T-cell (primary cell): Measurements from ENCODE around the gene DSC2. TPM values are rescaled to one million over a fixed set of nuclear protein-coding genes. Genes with fewer than 3 reads are reported as not detected.

ENCODE experiments used
- ATAC-seq, 4 experiments: fragments of 200-7000 bp in 3 of 4; fragments of 150-1000 bp in 1 of 4; cut with Tn5 transposase; replicated peaks in 1 of 4; 1 replicate in 3 of 4; 2 replicates in 1 of 4; pipeline ENCODE4 v1.10.0; 2021; ENCODE audit warnings: moderate library complexity in 3 of 4, mild to moderate bottlenecking in 2 of 4, moderate number of reproducible peaks in 1 of 4
- CTCF ChIA-PET, 2 donors: fragments of 300-600 bp; sonication (Branson Sonifier 250); formaldehyde crosslinking; loops; one replicate each; lab custom pipeline; 2022; ENCODE audit warnings: antibody characterized with exemption in 2 of 2; lab: Charles Lee
- POLR2A ChIA-PET, 2 donors: fragments of 300-600 bp; sonication (Branson Sonifier 250); formaldehyde crosslinking; loops; one replicate each; lab custom pipeline; 2022; ENCODE audit warnings: antibody characterized with exemption in 2 of 2; lab: Charles Lee
- DNase-seq, 35 experiments: peaks; one replicate each; pipeline versions ENCODE4 v3.0.0 to v3.0.0-alpha.2; 2013 to 2023
- H3K27ac ChIP-seq: one replicate; pipeline ENCODE4 v1.5.1; 2013; ENCODE audit warnings: low read length
- H3K27me3 ChIP-seq, 2 experiments: replicated peaks in 1 of 2; 1 replicate in 1 of 2; 2 replicates in 1 of 2; pipeline versions ENCODE4 v1.6.1 to v1.7.0; 2013; ENCODE audit warnings: low read length in 1 of 2, mixed read lengths in 1 of 2; ENCODE audit not compliant: control insufficient read depth in 2 of 2, insufficient read depth in 2 of 2; ENCODE audit errors: extremely low read depth in 1 of 2
- H3K36me3 ChIP-seq, 2 donors: 1 replicate in 1 of 2; 2 replicates in 1 of 2; pipeline versions ENCODE4 v1.6.1 to v1.7.0; 2013; ENCODE audit warnings: low read length in 1 of 2; ENCODE audit not compliant: control insufficient read depth in 2 of 2, insufficient read depth in 1 of 2; ENCODE audit errors: extremely low read depth in 1 of 2
- H3K4me1 ChIP-seq, 2 experiments: 1 replicate in 1 of 2; 2 replicates in 1 of 2; pipeline versions ENCODE4 v1.6.1 to v1.7.0; 2013; ENCODE audit warnings: low read length in 2 of 2, mixed read lengths in 1 of 2; ENCODE audit not compliant: insufficient read depth in 2 of 2, control insufficient read depth in 1 of 2; ENCODE audit errors: extremely low read depth in 1 of 2
- H3K4me3 ChIP-seq, 2 donors: 1 replicate in 1 of 2; 2 replicates in 1 of 2; pipeline versions ENCODE4 v1.5.1 to v1.7.0; 2013; ENCODE audit warnings: mild to moderate bottlenecking in 2 of 2, low read length in 1 of 2, moderate library complexity in 1 of 2; ENCODE audit not compliant: control insufficient read depth in 1 of 2; ENCODE audit errors: extremely low read depth in 1 of 2
- H3K9me3 ChIP-seq: 2 replicates; pipeline ENCODE4 v1.7.0; 2013
- H3K27ac Mint-ChIP-seq, 2 donors: one replicate each; pipeline ENCODE4 v1.8.0; 2020 to 2021; ENCODE audit warnings: mild to moderate bottlenecking in 2 of 2, mixed read lengths in 2 of 2
- H3K27me3 Mint-ChIP-seq, 2 donors: one replicate each; pipeline ENCODE4 v1.8.0; 2021 to 2022; ENCODE audit warnings: mixed read lengths in 2 of 2
- H3K36me3 Mint-ChIP-seq: one replicate; pipeline ENCODE4 v1.8.0; 2021; ENCODE audit warnings: mixed read lengths
- H3K4me1 Mint-ChIP-seq, 3 donors: one replicate each; pipeline ENCODE4 v1.8.0; 2020 to 2022; ENCODE audit warnings: mixed read lengths in 3 of 3, mild to moderate bottlenecking in 1 of 3
- H3K4me3 Mint-ChIP-seq, 3 donors: one replicate each; pipeline ENCODE4 v1.8.0; 2020 to 2022; ENCODE audit warnings: mild to moderate bottlenecking in 3 of 3, mixed read lengths in 3 of 3, moderate library complexity in 3 of 3
- H3K9me3 Mint-ChIP-seq, 3 donors: one replicate each; pipeline ENCODE4 v1.8.0; 2020 to 2022; ENCODE audit warnings: mixed read lengths in 3 of 3
- WGBS: methylation state at CpG from one replicate; pipeline ENCODE4 v1.1.5; 2013; ENCODE audit warnings: missing lambda C conversion rate; ENCODE audit not compliant: insufficient coverage; 5-methylcytosine and 5-hydroxymethylcytosine counted together
- total RNA-seq, 35 experiments: library from RNA in 6 of 35; stranded (reverse) in 6 of 35; fragments of 120-200 nt in 1 of 35; gene quantifications; one replicate each; pipeline versions ENCODE4 v1.2.1 to v1.2.4 and lab custom pipeline; 2013 to 2026

DSC2 gene
- total RNA-seq, 5 donors from 2014 or later (not counting 1 experiment from before 2014, with no cell fraction given) = 0.09 to 0.16 (median 0.13) TPM; not detected in 2

DNA sequence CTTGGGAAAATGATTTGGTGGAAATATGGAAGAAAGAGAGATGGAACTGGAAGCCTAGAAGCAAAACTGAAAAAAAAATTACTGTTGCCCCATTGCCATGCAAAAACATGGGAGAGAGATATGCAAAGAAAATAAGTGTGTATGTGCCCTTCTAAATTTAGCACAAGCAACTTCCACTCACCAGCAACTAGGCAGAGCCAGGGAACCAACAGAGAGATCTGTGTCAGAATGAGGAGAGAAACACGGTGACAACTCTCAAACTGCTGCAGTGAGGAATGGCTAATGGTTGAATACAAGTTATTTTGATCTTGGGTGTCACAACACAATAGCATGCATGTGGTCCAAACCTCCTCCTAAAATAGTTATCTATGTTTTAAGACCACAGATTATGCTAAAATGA lies 10.9 kb downstream of the DSC2 start:
- no peaks in the 10 kb centered on the region for H3K36me3 ChIP-seq
- ATAC-seq (no peak), DNase-seq (no peak)
- H3K4me3 ChIP-seq = no peak overlapping the region
- H3K4me3 Mint-ChIP-seq = no peak overlapping the region
- ChIA-PET POLR2A (no interaction called here), CTCF (no interaction called here)
- H3K27me3 Mint-ChIP-seq = no peaks in the 10 kb centered on the region
- H3K4me1 Mint-ChIP-seq = no peaks in the 10 kb centered on the region
- H3K9me3 ChIP-seq = no peaks in the 10 kb centered on the region
- WGBS = no CpG with 5 or more reads among the region's 1 CpG
- no peak overlapping the region for H3K27ac Mint-ChIP-seq
- no peaks in the 10 kb centered on the region for H3K27me3 ChIP-seq
- H3K36me3 Mint-ChIP-seq = no peaks in the 10 kb centered on the region
- peaks cover 9 to 16% (median 11%) of the 10 kb centered on the region in 3 donors for H3K9me3 Mint-ChIP-seq
- H3K27ac ChIP-seq = no peak overlapping the region
- no peaks in the 10 kb centered on the region for H3K4me1 ChIP-seq

DNA sequence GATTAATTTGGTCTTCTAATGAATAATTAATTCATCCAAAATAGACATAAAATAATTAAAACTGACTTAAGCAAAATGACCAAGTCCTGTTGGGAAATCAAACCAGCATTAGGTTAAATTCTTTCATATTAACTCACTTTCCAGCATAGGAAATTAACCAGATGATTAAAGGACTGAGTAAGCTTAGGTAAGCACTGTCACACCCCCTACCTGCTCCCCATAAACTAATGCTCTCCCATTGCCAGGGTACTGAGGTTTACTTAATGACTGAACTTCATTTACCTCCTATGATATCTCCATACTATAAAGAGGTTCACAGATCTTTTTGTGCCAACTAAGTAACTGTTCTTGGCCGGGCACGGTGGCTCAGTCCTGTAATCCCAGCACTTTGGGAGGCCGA lies 13.7 kb downstream of the DSC2 start:
- Mint-ChIP-seq H3K4me3 (no peak overlapping the region), H3K27ac (no peak overlapping the region), H3K4me1 (no peaks in the 10 kb centered on the region), H3K36me3 (no peaks in the 10 kb centered on the region), H3K9me3 (peaks cover 0 to 10% (median 9%) of the 10 kb centered on the region in 3 donors), H3K27me3 (no peaks in the 10 kb centered on the region)
- ATAC-seq (no peak), DNase-seq (no peak)
- Histone ChIP-seq H3K27me3 (no peaks in the 10 kb centered on the region), H3K36me3 (no peaks in the 10 kb centered on the region), H3K27ac (no peak overlapping the region), H3K4me3 (no peak overlapping the region), H3K4me1 (no peaks in the 10 kb centered on the region), H3K9me3 (no peaks in the 10 kb centered on the region)
- CTCF ChIA-PET = no interaction called here
- 91% methylated on average over 2 of the region's 3 CpGs for WGBS
- POLR2A ChIA-PET = no interaction called here

DNA sequence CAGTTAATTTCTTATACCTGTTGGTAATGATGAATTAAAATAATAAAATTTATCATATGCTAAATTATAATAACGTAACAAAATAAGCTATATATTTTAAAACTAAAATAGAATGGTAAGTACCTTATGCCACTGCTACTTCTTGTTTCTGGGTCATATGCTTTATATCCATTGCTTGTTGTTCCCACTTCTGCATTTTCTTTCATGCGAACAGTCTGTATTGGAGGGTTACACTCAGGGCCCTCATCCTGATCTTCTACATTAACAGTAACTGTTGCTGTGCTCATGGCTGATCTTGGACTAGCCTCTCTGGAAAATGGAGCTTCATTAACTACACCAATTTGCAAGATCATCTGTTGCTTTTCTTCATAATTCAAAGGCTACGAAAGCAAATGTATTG lies 22.2 kb downstream of the DSC2 start:
- Mint-ChIP-seq H3K27ac (no peak overlapping the region), H3K9me3 (peaks cover 2 to 11% (median 11%) of the 10 kb centered on the region in 3 donors)

DNA sequence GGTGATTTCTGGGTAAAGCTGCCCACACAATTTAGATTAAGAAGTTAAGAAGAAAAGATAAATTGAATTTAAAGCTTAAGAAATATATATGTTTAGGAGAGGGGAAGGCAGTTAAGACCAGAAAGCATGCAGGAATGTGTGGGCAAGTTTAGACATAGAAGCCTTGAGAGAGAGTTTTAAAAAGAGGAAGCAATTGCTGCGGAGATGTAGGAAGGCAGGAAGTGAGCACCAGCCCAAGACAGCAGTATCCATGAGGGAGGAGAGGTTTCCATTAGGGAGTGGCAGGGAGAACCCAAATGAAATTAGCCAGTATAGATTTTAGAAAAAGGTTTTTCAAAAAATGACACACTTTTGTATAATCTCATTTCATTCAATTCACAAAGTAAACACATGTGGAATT lies 24.3 kb downstream of the DSC2 start:
- Histone ChIP-seq H3K4me3 (no peak overlapping the region), H3K36me3 (no peaks in the 10 kb centered on the region), H3K27me3 (no peaks in the 10 kb centered on the region), H3K4me1 (no peaks in the 10 kb centered on the region), H3K9me3 (no peaks in the 10 kb centered on the region), H3K27ac (no peak overlapping the region)
- CTCF ChIA-PET = no interaction called here
- POLR2A ChIA-PET = no interaction called here
- no peak overlapping the region for H3K27ac Mint-ChIP-seq
- H3K4me1 Mint-ChIP-seq = no peaks in the 10 kb centered on the region
- DNase-seq (no peak), ATAC-seq (no peak)
- no peak overlapping the region for H3K4me3 Mint-ChIP-seq
- H3K9me3 Mint-ChIP-seq = peaks cover 5 to 17% (median 12%) of the 10 kb centered on the region in 3 donors
- WGBS = 0% methylated on average over 1 of the region's 1 CpG
- H3K27me3 Mint-ChIP-seq = no peaks in the 10 kb centered on the region
- H3K36me3 Mint-ChIP-seq = no peaks in the 10 kb centered on the region

More for the DNA sequence above, 22.2 kb downstream of the DSC2 start:
- H3K27me3 ChIP-seq = no peaks in the 10 kb centered on the region
- ChIA-PET POLR2A (interaction anchor here in 1 of 2 donors (0.8 kb wide), 1 partner anchor 11 kb away, joined by 4 read pairs; no protein-coding TSS in a partner anchor), CTCF (no interaction called here)
- no peaks in the 10 kb centered on the region for H3K36me3 ChIP-seq
- H3K4me3 ChIP-seq = no peak overlapping the region
- H3K4me1 Mint-ChIP-seq = no peaks in the 10 kb centered on the region
- no peak for ATAC-seq
- no peaks in the 10 kb centered on the region for H3K36me3 Mint-ChIP-seq
- WGBS = no CpG with 5 or more reads among the region's 3 CpGs
- no peak for DNase-seq
- no peaks in the 10 kb centered on the region for H3K4me1 ChIP-seq
- H3K4me3 Mint-ChIP-seq = no peak overlapping the region
- H3K27ac ChIP-seq = no peak overlapping the region
- H3K27me3 Mint-ChIP-seq = no peaks in the 10 kb centered on the region
- H3K9me3 ChIP-seq = no peaks in the 10 kb centered on the region

DNA sequence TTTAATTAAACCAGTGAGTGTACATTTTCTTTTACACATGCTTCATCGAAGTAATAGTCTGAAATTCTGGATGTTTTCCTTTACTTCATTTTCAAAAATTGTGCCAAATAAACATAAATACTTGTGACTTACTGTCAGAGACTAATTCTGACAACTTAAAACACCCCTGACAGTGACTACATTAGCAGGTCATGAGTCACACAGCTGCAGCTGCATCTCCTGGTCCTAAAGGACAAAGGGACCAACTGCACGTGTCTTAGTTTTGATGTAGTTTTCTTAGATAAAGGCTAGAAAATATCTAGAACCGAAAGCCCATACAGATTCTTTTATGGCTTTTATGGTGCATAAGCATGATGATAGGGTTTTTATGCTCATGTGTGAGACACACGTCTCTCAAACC lies 30.0 kb downstream of the DSC2 start:
- Mint-ChIP-seq H3K36me3 (no peaks in the 10 kb centered on the region), H3K27ac (no peak overlapping the region), H3K4me1 (no peaks in the 10 kb centered on the region), H3K27me3 (no peaks in the 10 kb centered on the region), H3K4me3 (no peak overlapping the region), H3K9me3 (peaks cover 5 to 17% (median 17%) of the 10 kb centered on the region in 3 donors)
- no peaks in the 10 kb centered on the region for H3K27me3 ChIP-seq
- ChIA-PET POLR2A (no interaction called here), CTCF (no interaction called here)
- H3K4me1 ChIP-seq = no peaks in the 10 kb centered on the region
- no peak overlapping the region for H3K4me3 ChIP-seq
- H3K9me3 ChIP-seq = no peaks in the 10 kb centered on the region
- ATAC-seq (no peak), DNase-seq (no peak)
- H3K27ac ChIP-seq = no peak overlapping the region
- H3K36me3 ChIP-seq = no peaks in the 10 kb centered on the region
- WGBS = no CpG with 5 or more reads among the region's 4 CpGs

DNA sequence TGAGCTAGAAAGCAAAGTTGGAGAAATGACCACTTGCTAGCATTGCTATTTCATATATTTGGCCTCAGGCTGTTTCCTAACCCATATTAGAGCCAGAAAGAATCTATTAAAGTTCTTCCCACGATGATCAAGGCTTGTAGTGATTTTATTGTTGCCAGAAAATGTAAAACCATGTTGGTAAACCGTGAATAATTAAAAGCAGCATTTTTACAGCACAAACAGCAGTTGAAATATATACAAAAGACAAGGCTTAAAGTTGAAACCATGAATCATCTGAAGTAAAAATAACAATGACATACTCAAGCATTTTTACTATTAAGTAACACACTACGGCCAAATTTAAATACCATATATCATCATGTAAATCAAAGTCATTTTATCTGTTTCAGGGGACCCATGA lies 32.0 kb downstream of the DSC2 start:
- H3K27ac Mint-ChIP-seq = no peak overlapping the region
- Histone ChIP-seq H3K4me3 (no peak overlapping the region), H3K36me3 (no peaks in the 10 kb centered on the region), H3K9me3 (no peaks in the 10 kb centered on the region), H3K4me1 (no peaks in the 10 kb centered on the region), H3K27ac (no peak overlapping the region), H3K27me3 (no peaks in the 10 kb centered on the region)
- H3K4me3 Mint-ChIP-seq = no peak overlapping the region
- no peak for DNase-seq
- H3K4me1 Mint-ChIP-seq = no peaks in the 10 kb centered on the region
- ChIA-PET CTCF (no interaction called here), POLR2A (no interaction called here)
- no CpG with 5 or more reads among the region's 3 CpGs for WGBS
- ATAC-seq = no peak
- H3K9me3 Mint-ChIP-seq = peaks cover 5 to 9% (median 9%) of the 10 kb centered on the region in 3 donors
- H3K36me3 Mint-ChIP-seq = no peaks in the 10 kb centered on the region
- no peaks in the 10 kb centered on the region for H3K27me3 Mint-ChIP-seq

DNA sequence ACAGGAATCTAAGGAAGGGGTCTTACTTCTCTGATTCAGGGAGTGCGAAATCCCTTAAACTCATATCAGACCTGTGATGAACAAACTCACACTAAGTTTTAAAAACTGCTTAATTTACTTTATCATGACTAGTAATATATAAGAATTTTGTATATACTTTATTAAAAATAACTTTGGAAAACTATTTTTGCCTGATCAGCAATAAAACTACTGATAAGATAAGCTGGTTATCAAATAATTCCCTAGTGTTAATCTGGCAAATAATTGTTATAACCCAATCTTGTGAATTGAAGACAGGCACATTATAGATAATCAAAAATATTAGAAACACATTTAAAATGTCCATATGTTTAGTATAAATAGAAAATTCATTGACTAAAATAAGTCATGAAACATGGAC lies 36.0 kb downstream of the DSC2 start:
- Mint-ChIP-seq H3K4me1 (no peaks in the 10 kb centered on the region), H3K36me3 (no peaks in the 10 kb centered on the region), H3K27ac (no peak overlapping the region), H3K27me3 (no peaks in the 10 kb centered on the region), H3K9me3 (peaks cover 0 to 10% (median 5%) of the 10 kb centered on the region in 3 donors), H3K4me3 (no peak overlapping the region)
- ChIA-PET CTCF (no interaction called here), POLR2A (no interaction called here)
- H3K9me3 ChIP-seq = no peaks in the 10 kb centered on the region
- no peak for ATAC-seq
- no peak for DNase-seq
- no peak overlapping the region for H3K27ac ChIP-seq
- WGBS = no CpG with 5 or more reads among the region's 1 CpG
- H3K27me3 ChIP-seq = no peaks in the 10 kb centered on the region
- H3K4me1 ChIP-seq = no peaks in the 10 kb centered on the region
- H3K36me3 ChIP-seq = no peaks in the 10 kb centered on the region
- H3K4me3 ChIP-seq = no peak overlapping the region
